KBM-7 (cell line): ENCODE results near the gene RGS7BP.

Experiments used
- DNase-seq: peaks from one replicate; pipeline ENCODE4 v3.0.0-alpha.2; 2015
- in situ Hi-C: fragments of 300-500 bp; cut with MboI; formaldehyde crosslinking; loops from 2 replicates; pipeline ENCODE4 v1.14.3; 2020; ENCODE audit warnings: low sequenced_read_pairs, low pct_unique_long_range_greater_than_20kb, mixed read lengths

Gene RGS7BP

DNA sequence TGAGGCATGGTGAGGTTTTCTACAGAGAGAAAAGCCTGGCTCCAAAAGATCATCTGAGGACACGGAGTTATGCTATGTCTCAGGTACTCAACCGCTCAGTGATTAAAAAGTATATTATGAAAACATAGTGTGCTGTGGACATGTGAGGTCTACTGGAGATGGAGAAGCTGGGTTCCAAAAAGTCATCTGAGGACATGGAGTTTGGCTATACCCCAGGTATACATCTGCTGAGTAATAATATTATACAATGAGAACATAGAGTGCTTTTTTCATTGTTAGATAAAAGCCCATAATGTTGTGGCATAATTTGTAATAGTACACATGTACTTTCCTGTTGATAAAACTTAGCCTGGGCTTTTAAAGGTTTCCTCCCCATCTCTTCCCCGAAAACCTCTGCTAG is 113.8 kb downstream of the RGS7BP start:
- in situ Hi-C loops = no loop called here

DNA sequence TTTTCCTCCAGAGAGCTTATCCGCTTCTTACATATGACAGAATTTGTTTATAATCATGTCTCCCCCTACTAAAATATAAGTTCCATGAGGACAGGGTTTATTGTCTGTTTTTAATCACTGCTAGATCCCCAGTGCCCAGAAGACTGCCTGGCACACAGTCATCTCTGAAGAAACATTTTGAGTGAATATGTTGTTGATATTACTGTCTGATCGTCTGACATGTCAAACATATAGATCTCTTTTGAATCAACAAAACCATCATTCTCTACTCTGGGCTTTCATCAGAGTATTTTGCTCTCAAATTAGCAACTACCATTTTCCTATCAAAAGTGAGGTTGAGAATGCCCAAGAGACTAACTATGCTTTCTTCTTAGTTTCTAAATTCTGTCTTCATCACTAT is 117.2 kb downstream of the RGS7BP start:
- in situ Hi-C loops = no loop called here
- no peak for DNase-seq

More for the DNA sequence above, 113.8 kb downstream of the RGS7BP start:
- no peak for DNase-seq

DNA sequence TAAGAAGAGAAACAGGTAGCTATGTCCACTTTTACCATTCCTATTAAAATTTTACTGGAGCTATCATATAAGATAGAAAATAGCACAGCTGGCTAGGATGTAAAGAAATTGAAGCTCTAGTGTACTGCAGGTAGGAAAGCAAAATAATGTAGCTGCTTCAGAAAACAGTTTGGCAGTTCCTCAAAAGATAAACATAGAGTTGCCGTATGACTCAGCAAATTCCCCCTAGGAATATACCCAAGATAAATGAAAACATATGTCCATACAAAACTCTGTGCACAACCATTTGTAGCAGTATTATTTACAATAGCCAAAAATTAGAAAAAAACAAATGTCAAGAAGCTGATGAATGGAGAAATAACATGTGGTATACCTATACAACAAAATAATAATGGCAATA is 119.9 kb downstream of the RGS7BP start:
- in situ Hi-C loops = loop anchor here (25.0 kb wide), 1 partner anchor 162 kb away; no protein-coding TSS in a partner anchor
- no peak for DNase-seq

- in situ Hi-C loops = loop anchor here (25.0 kb wide), 1 partner anchor 158 kb away; no protein-coding TSS in a partner anchor
These were observed 123.1 kb downstream of the RGS7BP start for GRCh38 chr5:64628901-64629300.

GRCh38 chr5:64629841-64630240 is 124.0 kb downstream of the RGS7BP start:
- in situ Hi-C loops = loop anchor here (25.0 kb wide), 1 partner anchor 157 kb away; no protein-coding TSS in a partner anchor

More at GRCh38 chr5:64628901-64629300, 123.1 kb downstream of the RGS7BP start:
- DNase-seq = no peak

GRCh38 chr5:64632251-64632650 is 126.4 kb downstream of the RGS7BP start:
- in situ Hi-C loops = loop anchor here (25.0 kb wide), 1 partner anchor 155 kb away; no protein-coding TSS in a partner anchor
- DNase-seq = no peak

More at GRCh38 chr5:64629841-64630240, 124.0 kb downstream of the RGS7BP start:
- no peak for DNase-seq

GRCh38 chr5:64634997-64635686 is 129.3 kb downstream of the RGS7BP start:
- in situ Hi-C loops = loop anchor here (25.0 kb wide), 1 partner anchor 152 kb away; no protein-coding TSS in a partner anchor
- DNase-seq = peak; percentile 60

DNA sequence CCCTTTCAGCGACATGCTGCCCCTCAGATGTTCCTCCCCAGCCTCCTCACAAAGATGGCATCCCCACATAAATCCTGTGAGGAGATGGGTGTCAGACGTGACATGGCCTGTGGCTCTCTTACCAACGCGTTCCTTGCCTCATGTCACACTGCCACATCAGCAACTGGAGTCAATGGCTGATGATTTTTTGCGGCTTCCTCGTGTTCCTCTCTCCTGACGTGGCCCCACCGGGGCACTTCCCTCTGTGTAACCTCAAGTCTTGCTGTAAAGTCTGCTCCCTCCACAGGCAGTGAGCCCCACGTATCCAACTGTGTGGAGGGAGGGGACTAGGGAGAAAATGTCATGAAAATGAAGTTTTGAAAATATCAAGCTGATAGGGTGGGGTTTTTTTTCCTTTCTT is 131.3 kb downstream of the RGS7BP start:
- in situ Hi-C loops = loop anchor here (25.0 kb wide), 1 partner anchor 150 kb away; no protein-coding TSS in a partner anchor
- DNase-seq = peak; percentile 76

GRCh38 chr5:64637837-64638443 is 132.1 kb downstream of the RGS7BP start:
- in situ Hi-C loops = loop anchor here (25.0 kb wide), 1 partner anchor 149 kb away; no protein-coding TSS in a partner anchor
- no peak for DNase-seq

- in situ Hi-C loops = loop anchor here (25.0 kb wide), 1 partner anchor 142 kb away; no protein-coding TSS in a partner anchor
- DNase-seq = no peak
These were observed 139.0 kb downstream of the RGS7BP start for GRCh38 chr5:64644831-64645230.

DNA sequence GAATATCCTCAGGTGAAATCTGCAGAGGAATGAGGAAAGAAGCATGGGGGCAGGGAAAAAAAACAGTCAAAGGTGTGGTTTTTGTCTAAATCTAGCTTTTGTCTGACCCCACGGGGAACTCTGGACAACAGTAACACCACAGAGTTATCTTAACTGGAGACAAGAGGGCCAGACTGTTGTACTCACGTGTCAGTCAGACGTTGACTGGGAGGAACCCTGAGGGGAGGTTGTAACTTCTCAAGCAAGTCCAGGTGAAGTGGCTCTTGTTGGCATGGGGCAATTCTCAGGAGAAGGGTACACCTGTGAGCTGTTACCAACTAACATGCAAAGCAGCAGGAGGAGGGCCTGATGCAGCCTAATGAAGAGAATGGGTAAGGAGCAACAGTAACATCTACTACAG is 140.4 kb downstream of the RGS7BP start:
- DNase-seq = no peak
- in situ Hi-C loops = loop anchor here (25.0 kb wide), 1 partner anchor 141 kb away; no protein-coding TSS in a partner anchor

- DNase-seq = no peak
- in situ Hi-C loops = loop anchor here (25.0 kb wide), 1 partner anchor 138 kb away; no protein-coding TSS in a partner anchor
These were observed 143.7 kb downstream of the RGS7BP start for GRCh38 chr5:64649512-64649911.

DNA sequence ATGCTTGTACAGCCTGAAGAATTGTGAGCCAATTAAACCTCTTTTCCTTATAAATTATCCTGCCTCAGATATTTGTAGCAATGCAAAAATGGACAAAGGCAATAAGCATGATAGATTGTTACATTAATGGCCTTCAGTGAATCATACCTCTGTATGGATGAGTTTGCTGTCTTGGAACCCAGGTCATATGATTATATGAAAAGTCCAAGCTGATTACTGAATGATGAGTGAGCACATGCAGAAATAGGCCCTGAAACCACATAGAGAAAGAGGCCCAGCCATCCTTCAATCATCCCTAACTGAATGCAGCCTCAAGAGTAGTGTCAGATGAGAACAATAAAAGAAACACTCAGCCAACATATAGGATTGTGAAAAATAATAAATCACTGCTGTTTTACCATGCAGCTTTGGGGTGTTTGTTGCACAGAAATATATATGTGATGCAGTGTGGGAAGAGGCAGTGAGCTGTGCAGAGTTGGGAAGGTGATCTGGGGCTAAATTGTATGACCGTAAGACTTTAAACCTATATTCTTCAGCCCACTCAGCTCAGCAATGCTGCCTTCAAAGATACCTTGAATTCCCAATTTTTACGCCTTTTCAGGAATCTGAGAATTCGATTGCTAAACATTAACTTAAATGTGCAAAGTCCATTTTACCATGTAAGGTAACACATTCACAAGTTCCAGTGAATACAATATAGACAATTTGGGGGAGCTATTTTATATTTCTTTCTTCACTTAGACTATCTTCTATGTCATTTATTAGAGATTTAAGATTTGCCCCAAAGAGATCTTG is 148.1 kb downstream of the RGS7BP start:
- no peak for DNase-seq
- in situ Hi-C loops = no loop called here

GRCh38 chr5:64654561-64654938 is 148.7 kb downstream of the RGS7BP start:
- in situ Hi-C loops = no loop called here
- no peak for DNase-seq

DNA sequence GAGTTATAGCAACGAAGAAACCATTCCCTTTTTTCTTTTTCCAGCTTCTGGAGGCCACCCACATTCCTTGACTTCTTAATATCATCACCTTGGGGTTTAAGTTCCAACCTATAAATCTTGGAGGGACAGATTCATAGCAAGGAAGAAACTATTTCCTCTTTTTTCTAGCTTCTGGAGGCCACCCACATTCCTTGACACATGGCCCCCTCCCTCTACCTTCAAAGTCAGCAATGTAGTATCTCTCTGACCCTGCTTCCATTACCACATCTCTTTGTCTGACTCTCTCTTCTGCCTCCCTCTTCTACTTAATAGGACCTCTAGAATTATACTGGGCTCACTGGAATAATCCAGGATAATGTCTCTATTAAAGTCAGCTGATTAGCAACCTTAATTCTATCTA is 149.8 kb downstream of the RGS7BP start:
- no peak for DNase-seq
- in situ Hi-C loops = no loop called here

- in situ Hi-C loops = no loop called here
- DNase-seq = no peak
These were observed 153.5 kb downstream of the RGS7BP start for GRCh38 chr5:64659289-64659688.
